ENCODE measurements around the gene TRIM33. TPM values are rescaled to one million over a fixed set of nuclear protein-coding genes. Genes with fewer than 3 reads are reported as not detected.

TRIM33 gene
- total and polyA plus RNA-seq, 2 experiments from 2014 or later, result 50.3 to 51.1 TPM

- Histone ChIP-seq H3K4me2 (no peak overlapping the region), H3K79me2 (replicated peaks; ENCODE audit: insufficient read depth) (no peaks in the 10 kb centered on the region), H3K4me1 (ENCODE audit: insufficient read depth) (no peaks in the 10 kb centered on the region), H3K36me3 (ENCODE audit: insufficient read depth) (peaks cover 11% of the 10 kb centered on the region; the same call in 1 of the 2 replicates), H3F3A (replicated peaks; ENCODE audit: low read depth) (no peaks in the 10 kb centered on the region), H4K20me1 (replicated peaks; ENCODE audit: insufficient read depth) (no peaks in the 10 kb centered on the region), H3K4me3 (no peak overlapping the region), H3K27ac (ENCODE audit: low read depth) (no peak overlapping the region), H2AFZ (no peak overlapping the region), H3K9me2 (ENCODE audit: insufficient read depth) (no peaks in the 10 kb centered on the region), H3K27me3 (ENCODE audit: insufficient read depth) (no peaks in the 10 kb centered on the region)
- ATAC-seq, result no peak
- Mint-ChIP-seq H3K4me1 (no peaks in the 10 kb centered on the region), H3K36me3 (ENCODE audit: low read depth) (peaks cover 38% of the 10 kb centered on the region; the same call in 2 of the 3 replicates), H3K9me3 (peaks cover 54% of the 10 kb centered on the region), H3K27me3 (ENCODE audit: insufficient read depth, low read depth, poor library complexity) (no peaks in the 10 kb centered on the region), H3K27ac (no peak overlapping the region), H3K4me3 (no peak overlapping the region)
- DNase-seq (ENCODE audit: low spot score), result no peak
- TF ChIP-seq REST (IDR thresholded peaks at IDR 0.05; ENCODE audit: unreplicated experiment), result no peak
- no peak for TF ChIP-seq NANOG (IDR thresholded peaks at IDR 0.05; ENCODE audit: borderline replicate concordance)
- TF ChIP-seq CTCF (conservative IDR thresholded peaks at IDR 0.05; ENCODE audit: low read depth in 2 of 2), result no peak
- TF ChIP-seq JUNB (IDR thresholded peaks at IDR 0.05; ENCODE audit: unreplicated experiment), result no peak
- no peak for TF ChIP-seq ZNF462 (CRISPR knock-in tag; IDR thresholded peaks at IDR 0.05)
- no peak for TF ChIP-seq POLR2AphosphoS5 (IDR thresholded peaks at IDR 0.05; ENCODE audit: low read depth)
- no peak for TF ChIP-seq EZH2 (IDR thresholded peaks at IDR 0.05; ENCODE audit: low read depth, unreplicated experiment)
- TF ChIP-seq ZNF114 (CRISPR knock-in tag; IDR thresholded peaks at IDR 0.05), result no peak
Observed at GRCh38 chr1:114377356-114377755, 133.6 kb downstream of the TRIM33 start.

All from GM23338 (cell line).